GM12801 (cell line): Measurements from ENCODE around the gene ADGRB3.

Experiments
- TF ChIP-seq, protein P1 (sequence below): IDR thresholded peaks from one replicate; pipeline ENCODE4 v1.5.1; 2011; ENCODE audit warnings: control low read depth; ENCODE audit not compliant: insufficient read length; ENCODE audit errors: extremely low read depth

Gene ADGRB3

DNA sequence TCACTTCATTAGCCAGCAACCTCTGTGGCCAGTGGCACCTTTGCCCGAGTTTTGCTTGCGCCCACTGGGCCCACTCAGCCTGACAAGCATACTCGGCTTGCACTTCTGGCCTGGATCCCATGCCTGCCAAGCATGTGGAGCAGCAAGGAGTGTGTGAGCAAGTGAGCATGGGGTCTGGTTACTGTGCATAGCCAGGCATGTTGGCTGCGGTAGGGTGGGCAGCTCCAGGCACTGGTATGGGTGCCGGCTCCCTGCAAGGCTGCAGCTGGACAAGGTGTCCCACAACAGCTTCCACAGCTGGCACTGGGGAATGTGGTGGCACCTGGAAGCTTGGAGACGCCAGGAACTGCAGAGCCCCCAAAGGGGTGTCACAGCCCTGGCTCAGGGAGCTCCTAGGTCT is 510.0 kb downstream of the ADGRB3 start:
- TF ChIP-seq, protein P1, sequence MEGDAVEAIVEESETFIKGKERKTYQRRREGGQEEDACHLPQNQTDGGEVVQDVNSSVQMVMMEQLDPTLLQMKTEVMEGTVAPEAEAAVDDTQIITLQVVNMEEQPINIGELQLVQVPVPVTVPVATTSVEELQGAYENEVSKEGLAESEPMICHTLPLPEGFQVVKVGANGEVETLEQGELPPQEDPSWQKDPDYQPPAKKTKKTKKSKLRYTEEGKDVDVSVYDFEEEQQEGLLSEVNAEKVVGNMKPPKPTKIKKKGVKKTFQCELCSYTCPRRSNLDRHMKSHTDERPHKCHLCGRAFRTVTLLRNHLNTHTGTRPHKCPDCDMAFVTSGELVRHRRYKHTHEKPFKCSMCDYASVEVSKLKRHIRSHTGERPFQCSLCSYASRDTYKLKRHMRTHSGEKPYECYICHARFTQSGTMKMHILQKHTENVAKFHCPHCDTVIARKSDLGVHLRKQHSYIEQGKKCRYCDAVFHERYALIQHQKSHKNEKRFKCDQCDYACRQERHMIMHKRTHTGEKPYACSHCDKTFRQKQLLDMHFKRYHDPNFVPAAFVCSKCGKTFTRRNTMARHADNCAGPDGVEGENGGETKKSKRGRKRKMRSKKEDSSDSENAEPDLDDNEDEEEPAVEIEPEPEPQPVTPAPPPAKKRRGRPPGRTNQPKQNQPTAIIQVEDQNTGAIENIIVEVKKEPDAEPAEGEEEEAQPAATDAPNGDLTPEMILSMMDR = no peak

DNA sequence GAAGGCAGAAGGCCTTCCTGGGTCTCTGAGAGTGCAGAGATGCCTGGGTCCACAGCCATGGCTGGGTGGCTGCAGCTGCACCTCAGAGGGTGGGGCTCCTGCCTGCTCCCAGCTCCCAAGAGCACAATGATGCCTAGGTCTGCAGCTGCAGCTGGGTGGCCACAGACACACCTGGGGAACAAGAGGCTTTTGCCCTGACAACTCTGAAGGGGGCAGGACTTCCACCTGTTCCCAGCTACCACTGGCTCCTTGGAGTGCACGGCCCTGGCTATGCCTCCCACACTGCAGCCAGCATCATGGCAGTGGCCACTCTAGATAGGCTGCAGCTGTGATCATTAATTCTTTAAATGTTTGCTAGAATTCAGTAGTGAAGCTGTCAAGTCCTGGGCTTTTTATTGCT is 511.3 kb downstream of the ADGRB3 start:
- TF ChIP-seq, protein P1 = no peak

DNA sequence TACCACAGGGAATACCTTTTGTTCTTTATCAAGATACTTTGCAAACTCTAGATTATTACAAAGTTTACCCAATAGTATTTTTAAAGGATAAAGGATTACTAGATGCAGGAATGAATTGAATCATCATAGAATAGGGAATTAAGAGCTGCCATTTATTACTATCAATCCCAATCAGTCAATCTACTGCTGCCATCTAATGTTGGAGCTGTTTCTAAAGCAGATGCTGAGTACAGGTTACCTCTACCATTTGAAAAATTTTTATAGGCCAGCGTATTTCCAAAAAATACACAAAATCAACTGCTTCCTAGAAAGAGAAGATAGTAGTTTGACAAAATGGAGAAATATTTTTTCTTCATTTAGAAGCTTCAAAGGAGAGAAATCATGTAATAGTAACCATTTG is 520.4 kb downstream of the ADGRB3 start:
- TF ChIP-seq, protein P1 = no peak

DNA sequence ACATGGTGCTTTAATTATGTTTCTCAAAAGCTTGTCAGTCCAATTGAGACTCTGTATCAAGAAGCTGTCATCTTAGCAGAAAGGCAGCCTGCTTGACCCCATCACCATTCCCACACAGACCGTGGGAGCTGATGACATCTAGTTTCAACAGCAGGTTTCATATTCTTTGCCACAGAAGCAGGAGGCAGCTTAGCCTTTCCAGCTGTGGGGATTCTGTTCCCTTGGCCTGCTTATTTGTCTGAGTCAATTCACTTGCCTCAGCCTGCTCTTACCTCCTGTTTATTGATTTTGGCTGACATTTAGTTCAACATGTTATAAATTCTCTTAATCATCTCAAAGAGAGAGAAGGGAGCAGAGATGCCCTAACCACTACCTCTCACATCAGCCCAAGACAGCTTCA is 527.7 kb downstream of the ADGRB3 start:
- TF ChIP-seq, protein P1 = no peak

DNA sequence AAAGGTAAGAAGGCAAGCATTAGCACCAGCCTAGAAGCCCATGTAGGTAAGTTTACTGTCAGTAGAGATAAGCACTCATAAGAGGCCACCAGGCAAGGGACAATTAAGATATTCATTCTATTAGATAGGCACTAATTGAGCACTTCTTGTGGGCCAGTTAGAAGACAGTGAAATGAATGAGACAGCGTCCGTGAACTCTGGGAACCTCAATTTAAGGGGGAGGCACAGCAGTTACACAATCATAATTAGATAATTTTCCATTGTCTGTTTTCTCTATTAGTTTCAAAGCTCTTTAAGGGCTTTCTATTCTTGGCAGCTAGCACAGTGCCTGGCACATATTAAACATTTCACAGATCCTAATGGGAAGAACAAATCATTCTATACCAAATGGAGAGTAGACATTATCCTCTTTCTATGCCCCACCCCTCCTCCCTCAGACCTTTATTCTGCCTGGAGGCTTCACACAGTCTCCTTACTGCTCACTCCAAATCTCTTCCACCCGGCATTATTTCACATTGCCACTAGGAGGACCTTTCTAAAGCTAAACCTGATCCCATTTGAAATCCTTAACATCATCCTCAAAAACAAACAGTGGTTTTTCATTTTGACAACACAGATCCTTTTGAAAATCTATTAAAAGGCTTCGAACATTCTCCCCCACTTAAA is 529.6 kb downstream of the ADGRB3 start:
- TF ChIP-seq, protein P1 = no peak

DNA sequence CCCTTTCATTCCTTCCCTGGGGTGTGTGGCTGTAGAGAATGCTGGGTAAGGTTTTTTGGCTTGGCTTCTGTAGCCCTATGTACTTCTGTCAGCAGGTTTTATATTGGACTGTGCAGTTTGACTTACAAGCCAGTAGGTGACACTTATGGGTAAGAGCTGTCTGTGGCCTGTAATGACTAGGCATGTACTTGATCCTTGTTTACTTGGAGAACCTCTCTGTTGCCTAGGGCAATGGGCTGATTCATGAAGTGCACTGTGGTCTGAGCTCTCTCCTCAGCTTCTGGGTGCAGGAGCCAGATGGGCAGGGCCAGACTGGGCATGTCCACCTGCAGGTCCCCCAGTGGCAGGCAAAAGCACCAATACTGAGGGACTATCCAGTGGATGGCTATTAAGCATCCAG is 544.6 kb downstream of the ADGRB3 start:
- TF ChIP-seq, protein P1 = no peak

DNA sequence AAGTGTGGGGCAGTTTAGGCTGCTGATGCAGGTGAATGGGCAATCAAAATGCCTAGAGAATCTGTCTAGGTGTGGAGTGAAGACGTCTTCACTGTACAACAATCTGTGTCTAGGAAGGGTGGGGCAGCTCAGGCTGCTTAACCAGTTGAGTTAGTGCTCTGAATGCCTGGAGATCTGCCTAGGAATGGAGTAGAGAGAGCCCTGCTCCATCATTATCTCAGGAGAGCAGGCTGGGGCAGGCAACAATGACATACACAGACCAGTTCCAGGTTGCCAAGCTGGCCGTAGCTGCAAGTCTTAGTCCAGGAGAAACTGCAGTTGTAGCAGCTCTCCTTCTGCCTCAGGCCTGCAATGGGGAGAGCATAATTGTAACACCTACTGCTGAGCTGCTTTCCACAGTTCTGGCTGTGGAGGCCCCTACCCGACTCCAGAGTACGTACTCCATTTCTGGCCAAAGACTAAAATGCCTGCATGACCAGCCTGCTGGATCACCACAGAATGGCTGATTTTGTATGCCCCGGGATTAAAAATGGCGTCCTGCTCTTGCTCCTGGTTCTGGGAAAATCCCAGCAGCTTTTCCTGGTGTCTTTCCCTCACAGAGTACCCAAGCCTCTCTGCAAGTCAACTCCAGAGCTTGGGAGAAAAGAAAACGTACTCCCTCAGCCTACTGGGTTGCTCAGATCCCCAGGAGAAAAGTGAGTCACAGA is 545.4 kb downstream of the ADGRB3 start:
- TF ChIP-seq, protein P1 = no peak
